Left renal cortex interstitium (tissue), 4 donors: ENCODE results near the gene OAF. TPM values are rescaled to one million over a fixed set of nuclear protein-coding genes. Genes with fewer than 3 reads are reported as not detected.

Experiments used
- DNase-seq, 4 donors: peaks; one replicate each; pipeline ENCODE4 v3.0.0-alpha.2; 2013; ENCODE audit warnings: low read depth in 4 of 4, low spot score in 2 of 4, missing footprints in 1 of 4
- polyA plus RNA-seq, 4 donors: library from polyadenylated mRNA; unstranded; fragments of 120-200 nt; gene quantifications; one replicate each; pipeline ENCODE4 v1.2.1, GENCODE V29; 2013; ENCODE audit not compliant: insufficient read length in 4 of 4

OAF gene
- polyA plus RNA-seq, 4 donors = 36.4 to 54.2 (median 44.7) TPM

DNA sequence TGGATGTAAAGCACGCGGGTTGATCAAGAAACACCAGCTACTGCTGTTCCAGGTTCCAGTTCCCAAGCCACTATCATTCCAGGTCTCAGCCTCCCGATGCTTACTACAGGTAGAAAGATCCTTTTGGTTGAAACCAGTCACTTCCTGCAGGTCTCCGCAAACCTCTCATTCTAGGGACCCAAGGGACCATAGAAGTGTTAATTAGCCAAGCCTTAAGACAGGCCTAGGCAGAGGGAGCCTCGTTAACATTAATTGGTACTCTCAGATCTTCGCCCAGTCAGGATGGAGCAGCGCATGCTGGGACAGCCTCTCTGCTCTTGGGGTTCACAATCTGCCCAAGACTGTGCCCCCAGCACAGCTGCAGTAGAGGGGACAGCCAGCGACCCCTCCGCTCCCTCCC lies 11.2 kb upstream of the OAF start:
- no peak for DNase-seq

DNA sequence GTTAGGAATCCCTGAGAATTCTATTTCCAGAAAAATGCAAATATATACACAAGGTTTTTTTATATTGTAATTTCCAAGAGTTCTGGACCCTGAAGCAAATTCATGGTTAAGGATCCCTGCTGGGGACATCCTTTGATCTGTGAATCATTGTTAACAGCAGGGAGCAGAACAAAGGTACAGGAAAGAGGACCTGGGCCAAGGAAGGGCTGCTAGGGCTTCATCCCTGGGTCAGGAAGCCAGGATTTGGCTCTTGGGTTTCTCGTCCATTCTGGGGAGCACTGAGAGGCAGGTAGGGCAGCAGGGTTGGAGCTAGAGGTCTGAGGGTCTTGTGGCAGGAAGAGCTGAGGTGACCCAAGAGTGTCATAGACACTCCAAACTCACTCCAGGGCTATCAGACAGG lies 10.2 kb upstream of the OAF start:
- DNase-seq = no peak

DNA sequence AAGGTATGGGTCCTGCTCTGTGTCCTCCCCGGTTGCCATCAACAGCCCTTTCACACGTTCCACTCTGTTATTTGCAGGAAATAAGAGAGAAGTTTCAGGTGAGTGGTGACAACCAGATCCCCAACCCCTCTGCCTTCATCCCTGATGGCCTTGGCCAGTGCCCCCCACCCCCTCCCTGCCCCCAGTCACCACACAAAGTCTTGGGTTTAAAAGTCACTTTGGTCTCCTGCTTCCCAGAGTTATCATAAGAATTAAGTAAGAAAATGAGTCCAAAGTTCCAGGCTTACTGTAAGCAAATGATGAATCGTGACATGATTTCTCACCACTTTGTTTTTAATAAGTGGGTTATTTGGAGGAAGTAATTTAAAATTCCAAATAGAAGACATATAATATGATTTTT lies 9.2 kb upstream of the OAF start:
- no peak for DNase-seq

DNA sequence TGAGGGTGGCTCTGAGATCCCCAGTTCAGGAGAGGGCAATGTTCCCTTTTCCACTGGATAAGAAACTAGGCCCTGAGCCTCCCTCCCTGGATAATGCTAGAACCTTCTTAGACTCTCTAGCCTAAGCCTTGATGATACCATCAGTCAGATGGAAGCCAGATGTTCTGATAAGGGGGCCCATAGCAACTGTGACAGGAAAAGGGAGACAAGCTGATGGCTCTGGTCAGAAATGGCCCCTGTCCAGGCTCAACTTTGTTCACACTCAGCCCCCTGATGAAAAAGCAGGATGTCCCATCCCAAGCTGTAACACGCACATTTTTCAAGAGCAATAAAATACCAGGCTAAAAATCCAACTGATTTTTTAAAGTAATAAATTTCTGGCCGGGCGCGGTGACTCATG lies 7.2 kb upstream of the OAF start:
- DNase-seq = no peak

DNA sequence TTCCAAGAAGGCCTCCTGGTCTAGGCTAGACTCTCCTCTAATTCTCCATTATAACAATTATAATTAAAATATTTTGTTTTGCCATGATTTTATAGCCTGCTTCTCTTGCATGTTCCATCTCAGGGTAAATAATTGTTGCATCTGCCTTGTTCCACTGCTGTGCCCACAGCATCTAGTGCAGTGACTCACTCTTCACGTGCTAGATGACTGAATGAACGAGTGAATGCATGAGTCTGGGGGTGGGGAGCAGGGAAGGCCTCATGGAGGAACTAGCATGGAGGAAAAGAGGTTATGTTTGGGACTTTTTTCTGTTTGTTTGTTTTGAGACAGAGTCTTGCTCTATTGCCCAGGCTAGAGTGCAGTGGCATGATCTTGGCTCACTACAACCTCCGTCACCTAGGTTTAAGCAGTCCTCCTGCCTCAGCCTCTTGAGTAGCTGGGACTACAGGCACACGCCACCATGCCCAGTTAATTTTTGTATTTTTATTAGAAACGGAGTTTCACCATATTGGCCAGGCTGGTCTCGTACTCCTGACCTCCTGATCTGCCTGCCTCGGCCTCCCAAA lies 5.2 kb upstream of the OAF start:
- DNase-seq = no peak

DNA sequence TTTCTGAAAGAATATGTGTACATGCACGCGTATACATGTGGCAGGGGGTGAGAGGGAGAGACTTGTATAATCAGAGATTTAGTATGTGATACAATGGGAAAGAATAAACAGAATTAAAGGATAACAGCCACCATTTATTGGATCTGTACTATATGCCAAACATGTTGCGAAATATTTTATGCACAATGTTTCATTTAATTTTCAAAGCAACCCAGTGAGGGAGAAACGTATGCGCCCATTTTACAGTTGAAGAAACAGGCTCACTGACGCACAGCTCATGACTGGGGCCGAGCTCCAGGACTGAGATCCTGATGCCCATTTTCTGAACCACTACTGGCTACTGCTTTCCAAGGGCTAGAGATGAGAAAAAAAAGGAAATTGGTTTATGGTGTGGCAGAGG lies 3.3 kb upstream of the OAF start:
- no peak for DNase-seq

DNA sequence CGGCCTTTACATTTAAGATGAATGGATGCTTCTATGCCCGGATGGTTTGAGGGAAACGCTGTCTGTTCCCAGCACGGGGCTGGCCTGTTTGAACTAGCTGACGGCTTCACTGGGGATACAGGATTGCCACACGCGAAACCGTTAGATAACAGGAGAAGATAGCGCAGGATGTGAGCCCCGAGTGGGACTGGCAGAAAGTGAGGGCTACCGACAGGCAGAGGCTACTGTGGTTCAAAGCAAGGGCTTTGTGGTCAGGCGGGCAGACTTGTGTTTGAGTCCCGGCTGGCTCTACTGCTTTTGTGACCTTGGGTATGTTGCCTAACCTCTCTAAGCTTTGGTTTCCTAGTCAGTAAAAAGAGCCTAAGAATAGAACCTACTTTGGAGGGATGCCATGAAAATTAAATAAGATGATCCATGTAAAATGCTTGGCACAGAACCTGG lies 2.8 kb upstream of the OAF start:
- DNase-seq = no peak

DNA sequence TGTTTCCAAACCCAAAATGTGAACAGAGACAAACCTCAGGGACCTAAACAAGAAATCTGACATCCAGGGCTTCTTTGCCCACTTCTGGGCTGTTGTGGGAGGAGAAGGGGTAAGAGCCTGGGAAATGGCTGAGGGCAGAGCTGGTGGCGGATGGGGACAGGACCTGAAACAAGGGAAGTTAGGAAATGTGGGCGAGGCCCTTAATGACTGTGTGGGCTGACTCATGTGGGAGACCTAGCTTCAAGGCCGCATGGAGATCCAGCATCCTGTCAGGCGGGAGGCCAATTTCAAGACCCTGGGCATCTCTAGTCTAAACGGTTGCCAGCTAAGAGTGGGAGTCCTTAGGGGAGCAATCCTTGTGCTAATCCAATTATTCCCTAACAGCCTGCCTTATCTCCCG lies 2.1 kb upstream of the OAF start:
- DNase-seq = no peak

DNA sequence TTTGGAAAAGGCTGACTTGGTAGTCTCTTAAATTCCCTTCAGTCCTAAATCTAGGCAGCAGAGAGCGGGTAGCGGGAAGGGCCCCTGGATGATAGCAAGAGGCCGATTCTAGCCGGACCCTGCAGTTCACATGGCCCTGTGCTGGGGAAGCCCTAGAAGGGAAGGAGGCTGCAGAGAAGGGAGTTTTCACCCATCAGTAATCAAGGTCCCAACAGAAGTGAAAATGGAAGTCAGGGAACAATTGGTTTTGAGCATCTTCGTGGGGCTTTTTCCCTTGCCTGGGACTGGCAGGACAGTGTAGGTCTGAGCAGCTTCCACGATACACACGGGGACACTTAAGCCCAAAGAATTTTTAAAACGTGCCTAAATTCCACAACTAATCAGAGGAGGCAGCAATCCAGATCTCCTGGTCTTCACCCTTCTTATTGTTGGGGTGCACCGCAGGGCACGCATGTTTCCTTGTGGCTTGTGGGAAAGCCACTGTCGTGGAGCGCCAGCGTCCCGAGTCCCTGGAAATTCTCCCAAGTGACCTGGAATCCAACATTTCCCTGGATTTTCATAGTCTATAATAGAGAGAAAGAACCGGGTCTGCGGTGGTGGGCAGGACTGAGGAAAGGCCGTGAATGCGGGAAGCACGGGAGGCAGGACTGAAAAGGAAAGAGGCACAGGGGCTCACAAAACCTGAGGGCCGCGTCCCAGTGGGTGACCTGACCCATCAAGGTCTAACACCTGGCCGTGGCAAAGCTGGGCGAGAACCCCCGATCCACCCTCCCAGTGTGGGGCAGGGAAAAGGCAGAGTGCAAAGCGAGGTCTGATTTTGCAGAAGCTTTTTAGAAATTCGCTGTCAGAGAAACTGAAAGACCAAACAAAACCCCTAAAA lies 846 bp upstream of the OAF start:
- no peak for DNase-seq

DNA sequence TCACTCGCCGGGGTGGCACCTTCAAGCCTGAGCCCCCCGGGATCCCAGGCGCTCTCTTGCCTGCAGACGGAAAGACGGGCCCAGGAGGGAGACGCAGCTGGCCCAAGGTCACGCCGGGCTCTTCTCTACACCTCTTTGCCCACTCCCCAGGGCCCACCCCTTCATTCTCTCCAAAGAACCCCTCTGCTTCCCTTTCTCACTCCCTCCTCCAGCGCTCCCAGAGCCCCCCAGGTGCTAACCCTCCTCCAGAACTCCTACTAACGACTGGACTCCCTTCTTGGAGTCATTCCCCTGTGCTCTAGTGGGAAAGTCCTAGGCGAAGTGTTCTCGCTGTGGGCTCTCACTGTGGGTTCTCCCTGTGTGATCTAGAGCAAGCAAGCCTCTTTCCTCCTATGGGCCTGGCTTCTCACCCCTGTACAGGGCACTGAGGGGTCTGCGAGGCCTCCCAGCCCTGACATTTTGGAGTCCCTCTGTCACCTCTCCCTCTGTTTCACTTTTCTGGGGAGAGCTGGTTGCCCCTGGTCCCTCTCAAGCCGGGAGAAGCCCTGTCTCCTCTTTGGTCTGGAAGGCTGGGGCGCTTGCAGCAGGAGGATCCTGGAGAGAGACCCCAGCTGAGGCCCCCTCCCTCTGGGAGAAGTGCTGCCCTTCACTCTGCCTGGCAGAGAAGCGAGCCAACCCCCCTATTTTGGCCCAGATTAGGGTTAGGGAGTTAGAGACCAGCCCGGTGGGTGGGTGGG lies 858 bp downstream of the OAF start:
- no peak for DNase-seq

DNA sequence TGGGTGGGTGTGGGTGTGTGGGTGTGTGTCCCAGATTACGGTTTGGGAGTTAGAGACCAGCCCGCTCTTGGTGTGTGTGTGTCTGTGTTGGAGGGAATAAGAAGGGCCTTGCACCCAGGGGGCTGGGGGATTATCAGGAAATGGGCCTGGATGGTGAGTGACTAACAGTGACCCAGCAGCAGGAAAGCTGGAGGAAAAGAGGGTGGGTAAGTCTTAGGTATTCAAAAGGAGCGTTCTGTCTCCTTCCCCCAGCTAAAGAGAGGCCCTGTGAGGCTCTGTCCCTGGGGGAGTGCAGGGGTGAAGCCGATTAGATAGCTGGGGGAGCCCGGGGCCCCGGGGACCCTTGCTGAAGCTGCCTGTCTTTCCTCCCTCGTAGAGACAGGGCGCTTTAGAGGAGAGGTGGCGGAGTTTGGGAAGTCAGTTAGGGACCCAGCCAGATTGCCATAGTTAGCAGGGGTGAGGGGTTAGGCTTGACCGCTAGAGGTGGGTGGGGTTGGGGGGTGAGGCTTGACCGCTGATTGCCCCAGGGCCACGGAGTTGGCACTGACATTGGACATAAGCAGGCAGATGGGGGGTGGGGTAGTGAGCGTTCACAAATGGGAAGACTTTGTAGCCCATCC lies 1.5 kb downstream of the OAF start:
- DNase-seq = no peak

DNA sequence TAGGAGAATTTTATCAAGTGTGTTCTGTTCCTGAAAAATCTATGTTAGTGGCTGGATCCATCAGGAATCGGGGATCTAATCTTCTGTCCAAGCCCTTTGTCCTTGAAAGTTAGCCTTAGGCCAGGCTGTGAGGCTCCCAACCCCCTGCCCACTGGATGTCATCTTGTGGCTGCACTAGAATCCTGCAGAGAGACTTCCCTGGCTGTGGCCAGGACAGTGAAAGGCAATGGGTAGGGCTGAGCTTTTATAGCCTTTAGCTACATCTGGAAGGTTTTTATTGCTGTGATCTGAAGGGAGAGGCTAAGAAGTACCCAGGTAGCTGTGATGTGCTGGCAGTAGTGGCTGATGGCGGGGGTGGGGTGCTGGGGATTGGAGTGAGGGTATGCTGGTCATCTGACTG lies 2.1 kb downstream of the OAF start:
- no peak for DNase-seq

DNA sequence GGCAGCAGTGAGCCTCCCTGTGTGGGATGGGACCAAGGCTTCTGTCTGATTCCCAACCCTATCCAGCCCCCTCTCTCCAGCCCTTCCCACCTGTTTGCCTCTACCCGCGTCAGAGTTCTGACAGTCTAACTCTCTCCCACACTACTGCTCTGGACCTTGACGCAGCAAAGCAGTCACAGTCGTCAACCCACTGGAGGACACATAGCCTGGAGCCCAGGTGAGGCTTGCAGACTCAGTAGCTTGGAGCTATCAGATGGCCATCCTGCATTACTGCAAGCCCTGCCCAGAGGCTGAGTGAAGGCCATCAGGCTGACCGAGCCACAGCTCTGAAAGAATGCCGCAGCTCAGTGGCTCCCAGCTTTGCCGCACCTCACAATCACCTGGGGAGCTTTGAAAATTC lies 3.7 kb downstream of the OAF start:
- no peak for DNase-seq

DNA sequence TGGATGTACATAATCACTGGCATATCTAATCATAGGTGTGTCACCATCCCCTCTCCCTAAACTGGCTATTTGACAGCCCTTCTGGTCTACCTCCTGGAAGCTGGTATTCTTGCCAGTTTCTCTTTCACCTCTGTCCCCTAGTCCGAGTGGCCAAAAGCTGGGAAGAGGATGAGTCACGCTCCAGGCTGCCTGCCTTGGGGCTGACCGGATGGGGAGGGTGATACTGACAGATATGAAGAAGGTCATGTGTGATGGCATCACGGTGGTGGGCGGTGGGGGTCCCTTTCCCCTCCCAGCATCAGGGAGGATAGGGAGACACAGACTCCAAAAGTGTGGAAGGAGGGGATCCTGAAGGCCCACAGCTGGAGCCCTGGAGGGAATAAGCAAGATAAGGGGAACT lies 4.8 kb downstream of the OAF start:
- DNase-seq = no peak

DNA sequence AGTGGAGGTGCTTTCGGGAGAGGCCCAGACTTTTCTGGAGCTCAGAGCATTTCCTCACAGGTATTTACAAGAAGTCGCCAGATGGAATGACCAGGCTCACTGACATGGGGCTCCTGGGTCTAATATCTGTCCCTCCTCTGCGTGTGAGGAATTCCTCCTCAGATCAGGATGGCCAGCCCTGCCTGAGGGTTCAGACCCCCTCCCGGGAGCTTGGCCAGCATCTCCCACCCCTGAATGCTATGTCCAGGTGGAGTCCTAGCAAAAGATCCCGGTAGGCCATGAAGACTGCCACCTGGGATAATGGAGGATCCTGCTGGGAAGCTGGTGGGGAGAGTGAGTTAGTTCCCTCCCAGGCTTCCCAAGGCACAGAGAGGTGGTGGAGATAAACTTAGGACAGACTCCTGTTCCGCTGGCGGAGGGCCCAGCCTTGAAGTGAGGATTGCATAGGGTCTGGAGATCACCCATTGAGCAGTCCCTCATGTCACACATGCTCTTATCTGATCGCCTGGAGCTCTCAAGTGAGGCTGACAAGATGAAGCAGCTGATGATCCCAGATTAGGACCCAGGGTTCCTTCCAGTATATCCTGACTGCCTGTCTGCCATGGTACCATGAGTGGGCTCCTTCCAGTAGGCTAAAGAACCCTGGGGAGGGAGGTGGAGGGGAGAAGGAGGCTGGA lies 5.7 kb downstream of the OAF start:
- no peak for DNase-seq

DNA sequence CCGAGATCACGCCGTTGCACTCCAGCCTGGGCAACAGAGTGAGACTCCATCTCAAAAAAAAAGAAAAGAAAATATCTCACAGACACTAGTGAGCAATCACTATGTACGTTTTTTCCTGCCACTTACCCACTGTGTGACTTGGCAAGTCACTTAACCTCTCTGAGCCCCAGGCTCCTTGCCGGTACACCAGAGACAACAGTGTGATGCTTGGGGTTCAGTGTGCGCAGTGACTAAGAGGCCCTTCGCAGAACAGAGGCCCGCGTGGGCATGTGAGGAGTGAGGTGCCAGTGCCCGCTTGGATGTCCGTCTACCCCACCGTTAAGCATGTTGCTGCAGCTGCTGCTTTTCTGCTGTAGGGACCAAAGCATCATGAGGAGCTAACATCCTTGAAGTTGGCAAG lies 6.7 kb downstream of the OAF start:
- no peak for DNase-seq

DNA sequence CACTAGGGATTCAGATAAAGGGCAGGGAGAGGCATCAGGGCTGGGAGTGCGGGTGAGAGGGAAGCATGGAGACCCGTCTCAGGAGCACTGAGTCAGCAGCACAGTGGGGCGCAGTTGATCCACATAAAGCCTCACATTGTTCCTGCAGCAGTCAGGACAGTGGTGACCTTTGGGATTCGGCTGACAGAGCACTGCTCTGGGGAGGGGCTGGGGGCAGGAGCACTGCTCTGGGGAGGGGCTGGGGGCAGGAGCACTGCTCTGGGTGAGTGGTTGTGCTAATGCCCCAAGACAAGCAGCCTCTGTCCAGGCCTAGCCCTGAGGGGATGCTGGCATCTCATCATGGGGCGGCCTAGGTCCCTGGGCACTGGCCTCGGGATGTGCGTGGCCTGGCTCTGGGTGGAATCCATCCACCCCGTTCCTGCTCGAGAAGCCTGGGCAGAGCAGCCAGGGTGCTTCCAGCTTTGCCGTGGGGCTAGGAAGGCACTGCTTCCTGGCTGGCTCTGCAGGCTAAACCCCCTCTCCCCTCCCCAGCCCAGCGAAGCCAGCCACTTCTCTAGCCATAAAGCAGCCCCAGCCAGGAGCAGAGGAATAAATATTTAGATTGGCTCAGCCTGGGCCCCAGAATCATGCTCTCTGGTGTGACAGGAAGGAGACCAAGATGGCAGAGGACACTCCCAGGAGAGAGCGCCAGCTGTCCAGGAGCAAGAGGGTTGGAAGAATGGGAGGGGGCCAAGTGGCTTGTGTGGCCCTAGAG lies 7.3 kb downstream of the OAF start:
- DNase-seq = no peak

DNA sequence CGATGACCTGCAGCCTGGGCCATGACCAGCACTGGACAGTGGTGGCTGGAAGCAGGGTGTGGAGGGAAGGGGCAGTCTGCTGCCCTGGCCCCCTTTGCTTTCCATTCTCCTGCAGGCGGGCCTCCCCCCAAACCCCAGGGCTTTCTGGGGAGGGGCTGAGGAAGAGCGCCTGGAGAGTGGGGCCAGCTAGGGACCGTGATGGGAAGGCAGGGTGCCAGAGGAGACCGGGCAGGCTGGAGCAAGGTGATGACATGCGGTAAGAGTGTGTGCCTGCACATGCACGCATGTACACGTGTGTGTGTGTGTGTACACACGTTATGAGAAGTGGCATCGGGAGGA lies 7.8 kb downstream of the OAF start:
- DNase-seq = no peak

DNA sequence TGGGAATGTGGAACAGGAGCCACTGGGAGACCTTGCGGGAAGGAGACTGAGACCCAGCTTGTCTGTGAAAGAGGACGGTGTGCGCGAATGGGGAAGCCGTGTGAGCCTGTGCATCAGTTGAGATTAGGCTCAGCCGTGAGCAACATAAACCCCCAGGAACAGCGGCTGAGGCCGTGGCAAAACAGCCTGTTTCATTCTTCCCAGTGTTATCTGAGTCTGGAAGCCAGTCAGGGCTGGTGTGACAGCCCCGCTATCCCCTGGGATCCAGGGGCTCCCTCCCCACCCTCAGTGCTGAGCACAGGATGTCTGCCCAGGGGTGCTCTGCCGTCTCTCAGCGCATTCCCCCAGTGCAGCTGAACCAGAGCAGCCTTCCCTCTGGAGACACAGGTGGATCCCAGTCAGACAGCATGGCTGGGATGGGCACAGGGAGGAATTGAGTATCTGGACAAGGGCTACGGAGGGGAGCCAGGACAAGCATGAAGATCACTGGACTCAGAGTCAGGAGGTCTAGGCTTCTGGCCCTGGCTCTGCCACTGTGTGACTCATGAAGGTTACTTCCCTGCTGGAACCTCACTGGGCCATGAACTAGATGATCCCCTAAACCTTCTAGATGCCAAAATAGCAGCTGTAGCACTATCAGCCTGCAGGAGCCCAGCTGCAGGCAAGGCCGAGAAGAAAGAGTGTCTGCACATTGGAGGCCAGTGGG lies 8.6 kb downstream of the OAF start:
- DNase-seq = no peak
